Ishikawa (cell line): Measurements from ENCODE around the gene AACS.

ENCODE experiments used
- CEBPB ChIP-seq: IDR thresholded peaks from 2 replicates; pipeline ENCODE4 v1.6.1; 2012
- CREB1 ChIP-seq: IDR thresholded peaks from 2 replicates; pipeline ENCODE4 v1.6.1; 2012; ENCODE audit warnings: low read depth
- EGR1 ChIP-seq: IDR thresholded peaks from 2 replicates; pipeline ENCODE4 v1.6.1; 2012
- EP300 ChIP-seq: IDR thresholded peaks from 2 replicates; pipeline ENCODE4 v1.6.1; 2012; ENCODE audit warnings: borderline replicate concordance
- FOXM1 ChIP-seq: IDR thresholded peaks from 2 replicates; pipeline ENCODE4 v1.6.1; 2012; ENCODE audit warnings: low read depth, borderline replicate concordance
- NFIC ChIP-seq: IDR thresholded peaks from 2 replicates; pipeline ENCODE4 v1.6.1; 2012
- RAD21 ChIP-seq: IDR thresholded peaks from 2 replicates; pipeline ENCODE4 v1.6.1; 2012; ENCODE audit warnings: low read depth
- TAF1 ChIP-seq: IDR thresholded peaks from 2 replicates; pipeline ENCODE4 v1.6.1; 2012; ENCODE audit warnings: low read depth, mild to moderate bottlenecking
- TCF12 ChIP-seq: IDR thresholded peaks from 2 replicates; pipeline ENCODE4 v1.6.1; 2012; ENCODE audit warnings: low read depth
- TEAD4 ChIP-seq: IDR thresholded peaks from 2 replicates; pipeline ENCODE4 v1.6.1; 2012
- YY1 ChIP-seq: IDR thresholded peaks from 2 replicates; pipeline ENCODE4 v1.6.1; 2012; ENCODE audit warnings: low read depth
- ZBTB7A ChIP-seq: IDR thresholded peaks from 2 replicates; pipeline ENCODE4 v1.6.1; 2012; ENCODE audit warnings: low read depth
- TF ChIP-seq, protein P1 (sequence below): IDR thresholded peaks from 2 replicates; pipeline ENCODE4 v1.6.1; 2012; ENCODE audit warnings: low read depth, mild to moderate bottlenecking
- TF ChIP-seq, protein P2 (sequence below): IDR thresholded peaks from 2 replicates; pipeline ENCODE4 v1.6.1; 2012
- TF ChIP-seq, protein P3 (sequence below): IDR thresholded peaks from 2 replicates; pipeline ENCODE4 v1.6.1; 2012

AACS gene

DNA sequence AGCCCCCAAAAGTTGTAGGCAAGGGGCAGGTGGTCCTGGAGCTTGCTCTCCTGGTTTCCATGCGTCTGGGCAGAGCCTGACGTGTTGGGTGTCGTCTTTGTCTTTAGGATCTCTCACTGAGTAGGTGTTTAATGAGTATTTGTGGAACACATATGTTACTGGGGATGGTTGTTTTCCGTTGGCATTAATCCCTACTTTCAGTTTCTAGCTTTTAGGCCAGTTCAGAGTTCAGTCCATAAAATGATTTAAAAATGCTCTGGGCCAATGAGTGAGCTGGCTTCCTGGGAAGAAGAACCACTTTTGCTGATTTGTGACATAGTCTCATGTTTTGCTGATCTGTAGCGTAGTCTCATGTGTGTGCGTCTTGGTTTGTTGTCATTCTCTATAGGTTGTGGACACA is 10.9 kb downstream of the AACS start:
- TF ChIP-seq EP300 (no peak), FOXM1 (no peak), NFIC (no peak), YY1 (no peak), CEBPB (no peak), CREB1 (no peak), TEAD4 (no peak), ZBTB7A (no peak), RAD21 (no peak), TCF12 (no peak), TAF1 (no peak), EGR1 (no peak)
- TF ChIP-seq, protein P1, sequence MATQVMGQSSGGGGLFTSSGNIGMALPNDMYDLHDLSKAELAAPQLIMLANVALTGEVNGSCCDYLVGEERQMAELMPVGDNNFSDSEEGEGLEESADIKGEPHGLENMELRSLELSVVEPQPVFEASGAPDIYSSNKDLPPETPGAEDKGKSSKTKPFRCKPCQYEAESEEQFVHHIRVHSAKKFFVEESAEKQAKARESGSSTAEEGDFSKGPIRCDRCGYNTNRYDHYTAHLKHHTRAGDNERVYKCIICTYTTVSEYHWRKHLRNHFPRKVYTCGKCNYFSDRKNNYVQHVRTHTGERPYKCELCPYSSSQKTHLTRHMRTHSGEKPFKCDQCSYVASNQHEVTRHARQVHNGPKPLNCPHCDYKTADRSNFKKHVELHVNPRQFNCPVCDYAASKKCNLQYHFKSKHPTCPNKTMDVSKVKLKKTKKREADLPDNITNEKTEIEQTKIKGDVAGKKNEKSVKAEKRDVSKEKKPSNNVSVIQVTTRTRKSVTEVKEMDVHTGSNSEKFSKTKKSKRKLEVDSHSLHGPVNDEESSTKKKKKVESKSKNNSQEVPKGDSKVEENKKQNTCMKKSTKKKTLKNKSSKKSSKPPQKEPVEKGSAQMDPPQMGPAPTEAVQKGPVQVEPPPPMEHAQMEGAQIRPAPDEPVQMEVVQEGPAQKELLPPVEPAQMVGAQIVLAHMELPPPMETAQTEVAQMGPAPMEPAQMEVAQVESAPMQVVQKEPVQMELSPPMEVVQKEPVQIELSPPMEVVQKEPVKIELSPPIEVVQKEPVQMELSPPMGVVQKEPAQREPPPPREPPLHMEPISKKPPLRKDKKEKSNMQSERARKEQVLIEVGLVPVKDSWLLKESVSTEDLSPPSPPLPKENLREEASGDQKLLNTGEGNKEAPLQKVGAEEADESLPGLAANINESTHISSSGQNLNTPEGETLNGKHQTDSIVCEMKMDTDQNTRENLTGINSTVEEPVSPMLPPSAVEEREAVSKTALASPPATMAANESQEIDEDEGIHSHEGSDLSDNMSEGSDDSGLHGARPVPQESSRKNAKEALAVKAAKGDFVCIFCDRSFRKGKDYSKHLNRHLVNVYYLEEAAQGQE: no peak
- TF ChIP-seq, protein P2, sequence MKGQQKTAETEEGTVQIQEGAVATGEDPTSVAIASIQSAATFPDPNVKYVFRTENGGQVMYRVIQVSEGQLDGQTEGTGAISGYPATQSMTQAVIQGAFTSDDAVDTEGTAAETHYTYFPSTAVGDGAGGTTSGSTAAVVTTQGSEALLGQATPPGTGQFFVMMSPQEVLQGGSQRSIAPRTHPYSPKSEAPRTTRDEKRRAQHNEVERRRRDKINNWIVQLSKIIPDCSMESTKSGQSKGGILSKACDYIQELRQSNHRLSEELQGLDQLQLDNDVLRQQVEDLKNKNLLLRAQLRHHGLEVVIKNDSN: no peak
- TF ChIP-seq, protein P3, sequence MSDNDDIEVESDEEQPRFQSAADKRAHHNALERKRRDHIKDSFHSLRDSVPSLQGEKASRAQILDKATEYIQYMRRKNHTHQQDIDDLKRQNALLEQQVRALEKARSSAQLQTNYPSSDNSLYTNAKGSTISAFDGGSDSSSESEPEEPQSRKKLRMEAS: no peak

DNA sequence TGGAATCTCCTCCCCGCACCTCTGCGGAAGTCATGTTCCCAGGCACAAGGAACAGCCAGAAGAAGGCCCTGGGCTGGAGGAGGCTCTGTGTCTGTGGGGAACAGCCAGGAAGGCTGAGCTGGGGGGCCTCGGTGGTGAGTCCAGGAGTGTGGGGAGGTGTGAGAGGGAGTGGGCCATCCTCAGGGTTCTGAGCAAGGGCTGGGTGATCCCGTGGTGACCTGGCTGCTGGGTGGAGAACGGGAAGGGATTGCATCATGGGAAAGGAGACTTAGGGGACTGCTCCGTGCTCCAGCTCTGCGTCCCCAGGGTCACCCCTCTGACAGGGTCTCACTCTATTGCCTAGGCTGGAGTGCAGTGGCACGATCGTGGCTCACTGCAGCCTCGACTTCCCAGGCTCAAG is 13.8 kb downstream of the AACS start:
- TF ChIP-seq EGR1 (no peak), TCF12 (no peak), TAF1 (no peak)

DNA sequence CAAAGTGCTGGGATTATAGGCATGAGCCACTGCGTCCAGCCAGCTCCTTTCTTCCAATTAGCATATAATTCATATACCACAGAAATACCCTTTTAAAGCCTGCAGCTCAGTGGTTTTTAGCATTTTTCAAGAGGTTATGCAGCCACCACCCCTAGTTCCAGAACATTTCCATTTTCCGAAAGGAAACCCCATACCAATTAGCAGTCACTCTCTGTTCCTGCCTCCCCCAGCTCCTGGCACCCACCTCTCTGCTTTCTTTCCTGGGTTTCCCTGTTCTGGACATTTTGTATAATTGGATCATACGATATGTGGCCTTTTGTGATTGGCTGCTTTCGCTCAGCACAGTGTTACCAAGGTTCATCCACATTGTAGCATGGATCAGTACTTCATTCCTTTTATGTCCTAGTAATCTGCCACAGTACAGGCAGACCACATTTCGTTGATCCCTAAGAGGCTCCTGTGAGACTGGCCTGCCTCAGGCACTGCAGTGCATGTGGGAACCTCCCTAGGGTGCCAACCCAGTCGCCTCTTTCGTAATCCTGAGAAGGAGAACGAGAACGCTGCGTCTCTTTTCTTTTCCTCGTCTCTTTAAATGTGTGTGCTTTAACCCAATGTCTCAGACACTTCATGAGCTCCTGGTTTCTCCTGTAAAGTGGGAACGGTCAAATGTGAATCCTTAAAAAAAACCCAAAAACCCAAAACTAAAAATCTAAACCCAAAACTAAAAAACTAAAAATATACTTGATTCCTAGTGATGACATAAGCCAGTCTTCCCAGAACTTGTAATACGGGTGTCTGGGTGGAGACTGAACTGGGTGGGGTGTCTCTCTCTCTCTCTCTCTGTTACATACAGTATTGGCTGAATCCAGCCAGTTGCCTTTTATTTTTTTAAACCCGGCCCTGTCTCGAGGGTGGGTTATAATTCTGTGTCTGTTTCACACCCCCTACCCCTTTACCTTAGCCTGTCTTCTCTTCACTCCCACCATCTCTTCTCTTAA is 14.7 kb downstream of the AACS start:
- TF ChIP-seq, protein P2: no peak
- TF ChIP-seq CEBPB (no peak), EGR1 (no peak), YY1 (no peak), CREB1 (no peak), NFIC (no peak), TCF12 (no peak), FOXM1 (no peak), EP300 (no peak)
- TF ChIP-seq, protein P3: no peak
- TF ChIP-seq, protein P1: no peak

DNA sequence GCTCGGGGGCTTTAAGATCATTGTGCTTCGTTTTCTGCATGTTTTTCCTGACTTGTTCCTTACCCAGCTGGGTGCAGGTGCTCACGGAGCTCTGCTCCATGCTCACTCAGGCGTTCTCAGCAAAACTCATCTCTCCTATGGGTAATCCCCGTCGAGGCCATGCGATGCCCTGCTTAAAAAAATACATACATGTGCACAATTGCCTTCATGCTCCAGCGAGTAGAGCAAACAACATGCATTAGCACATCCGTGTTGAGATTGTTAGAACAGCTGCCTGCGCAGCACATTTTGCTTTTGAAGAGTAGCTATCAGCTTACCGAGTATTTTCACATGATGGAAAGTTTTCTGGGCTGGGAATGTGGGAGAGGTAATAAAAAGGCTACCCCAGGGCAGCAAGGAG is 16.2 kb downstream of the AACS start:
- no peak for TF ChIP-seq NFIC

DNA sequence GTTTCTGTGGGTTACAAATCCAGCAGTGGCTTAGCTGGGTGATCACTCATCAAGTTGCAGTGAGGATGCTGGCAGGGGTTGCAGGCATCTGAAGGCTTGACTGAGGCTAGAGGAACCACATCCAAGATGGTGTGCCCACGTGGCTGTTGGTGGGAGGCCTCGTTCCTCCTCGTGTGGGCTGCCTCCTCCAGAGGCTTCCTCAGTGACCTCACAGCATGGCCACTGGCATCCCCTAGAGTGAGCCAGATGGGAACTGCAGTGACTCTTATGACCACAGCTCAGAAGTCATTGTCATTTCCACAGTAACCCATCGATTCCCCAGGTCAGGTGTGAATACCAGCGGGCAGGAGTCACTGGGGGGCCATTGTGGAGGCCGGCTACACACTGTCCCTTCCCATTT is 17.8 kb downstream of the AACS start:
- TF ChIP-seq RAD21 (no peak), YY1 (no peak), CREB1 (no peak), ZBTB7A (no peak), EP300 (no peak), FOXM1 (no peak)
- TF ChIP-seq, protein P1: no peak
